GM18861 (cell line): ENCODE measurements around the gene IGF2R.
"Not testable (repeated sequence)": the region's sequence is repeated elsewhere in the genome, so short reads cannot be mapped to it uniquely, and the experiment has no call there.

Experiments
- ATAC-seq: cut with Tn5 transposase; IDR thresholded peaks from one replicate; pipeline ENCODE4 v1.9.1; 2021; ENCODE audit not compliant: unreplicated experiment

Gene IGF2R

DNA sequence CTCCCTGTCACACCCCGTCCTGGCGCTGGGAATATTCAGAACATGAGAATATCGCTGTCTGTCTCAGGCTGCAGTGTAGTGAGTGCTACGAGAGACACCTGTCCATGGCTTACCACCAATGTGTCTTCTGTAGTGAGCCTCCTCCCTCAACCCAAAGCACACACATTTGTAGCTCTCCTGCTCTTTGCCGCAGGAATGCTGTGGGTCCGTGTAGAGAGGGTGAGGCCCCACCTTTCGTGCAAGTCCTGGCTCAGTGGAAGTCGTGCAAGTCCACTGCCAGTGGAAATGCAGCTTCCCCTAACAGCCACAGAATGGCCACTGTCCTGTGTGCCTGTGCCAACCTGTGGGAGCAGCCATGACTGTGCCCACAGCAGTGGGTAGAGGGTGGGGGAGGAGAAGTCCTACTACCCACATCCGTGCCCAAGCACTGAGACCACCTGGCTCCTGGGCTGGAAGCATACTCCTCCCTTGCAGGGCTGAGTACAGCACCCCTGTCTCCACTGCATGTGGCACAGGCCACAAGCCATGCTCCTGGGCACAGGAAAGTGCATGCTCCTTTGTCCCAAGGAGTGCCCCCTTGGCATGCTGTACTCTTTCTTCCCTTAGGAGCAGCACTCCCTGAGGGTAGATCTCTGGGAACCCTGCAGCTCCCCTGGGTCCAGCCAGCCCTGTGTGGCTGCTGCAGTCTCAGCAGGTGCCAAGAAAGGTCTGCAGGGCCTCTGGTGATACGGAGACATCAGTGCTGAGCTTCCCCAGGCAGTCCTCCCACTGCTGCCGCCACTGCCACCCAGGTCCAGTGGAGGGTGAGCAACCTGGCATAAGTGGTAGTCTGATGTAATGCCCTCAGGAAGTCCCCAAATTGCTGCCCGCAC, 28.0 kb downstream of the IGF2R start:
- no peak for ATAC-seq

DNA sequence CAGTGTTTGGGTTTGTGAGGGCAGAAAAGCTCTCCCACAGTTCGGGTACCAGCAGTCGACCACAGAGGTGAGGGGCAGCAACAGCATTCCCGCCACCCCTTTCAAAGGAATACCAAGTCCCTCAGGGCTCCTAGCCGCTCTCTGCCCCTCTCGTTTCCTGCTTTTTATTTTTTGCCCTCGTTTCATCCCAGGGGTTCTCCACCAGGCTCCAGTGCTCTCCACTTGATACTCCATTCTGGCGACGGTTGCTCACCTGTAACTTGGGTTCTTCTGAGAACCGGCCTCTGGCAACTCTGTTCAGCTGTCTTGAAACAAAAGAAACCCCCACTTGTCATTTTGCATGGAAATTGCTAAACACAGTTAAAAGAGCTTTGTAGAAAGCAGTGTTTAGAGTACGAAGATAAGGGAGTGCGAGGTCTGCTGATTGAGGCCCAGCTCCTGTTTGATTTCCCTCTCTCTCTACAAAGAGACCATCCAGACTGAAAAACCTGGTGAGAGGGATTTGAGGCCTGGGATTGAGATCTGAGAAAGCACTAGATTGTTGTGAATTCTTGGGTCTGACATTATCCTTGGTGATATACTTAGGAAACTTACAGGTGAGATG, 28.7 kb downstream of the IGF2R start:
- ATAC-seq, result no peak

DNA sequence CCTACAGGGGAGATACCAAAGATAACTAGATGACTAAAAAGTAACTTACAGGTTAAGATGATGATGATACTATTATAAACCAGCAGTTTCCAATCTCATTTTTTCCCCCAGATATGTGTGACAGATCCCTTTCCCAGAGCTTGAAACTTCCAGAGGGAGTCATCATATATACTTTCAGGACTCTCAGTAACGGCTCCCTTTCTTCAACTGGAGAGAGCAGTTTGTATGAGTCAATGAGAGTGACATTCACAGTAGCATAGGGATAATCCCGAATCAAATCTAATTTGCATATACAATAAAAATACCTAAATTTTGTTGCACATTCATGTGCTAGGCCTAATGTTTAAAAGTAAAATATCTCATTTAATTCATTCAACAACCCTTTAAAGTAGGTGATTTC, 29.7 kb downstream of the IGF2R start:
- no peak for ATAC-seq

DNA sequence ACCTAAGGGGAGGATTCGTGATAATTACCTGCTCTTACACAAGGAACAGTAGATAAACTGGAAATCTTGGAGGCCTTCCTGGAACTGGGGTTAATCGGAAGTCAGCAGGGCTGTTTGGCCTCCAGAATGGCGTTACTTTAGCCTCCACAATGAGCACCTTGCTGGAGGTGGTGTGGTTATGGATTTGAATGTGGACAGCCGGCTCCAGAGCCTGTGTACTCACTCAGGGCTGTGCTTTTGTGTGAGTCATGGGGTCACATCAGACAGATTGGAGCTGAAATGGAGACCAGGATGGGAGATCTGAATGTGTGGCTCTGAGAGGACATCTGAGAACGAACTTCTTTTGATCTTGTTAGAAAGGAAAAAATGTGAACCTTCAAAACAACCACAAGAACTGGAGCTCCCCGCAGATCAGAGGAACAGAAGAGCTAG, 30.4 kb downstream of the IGF2R start:
- ATAC-seq, result no peak

DNA sequence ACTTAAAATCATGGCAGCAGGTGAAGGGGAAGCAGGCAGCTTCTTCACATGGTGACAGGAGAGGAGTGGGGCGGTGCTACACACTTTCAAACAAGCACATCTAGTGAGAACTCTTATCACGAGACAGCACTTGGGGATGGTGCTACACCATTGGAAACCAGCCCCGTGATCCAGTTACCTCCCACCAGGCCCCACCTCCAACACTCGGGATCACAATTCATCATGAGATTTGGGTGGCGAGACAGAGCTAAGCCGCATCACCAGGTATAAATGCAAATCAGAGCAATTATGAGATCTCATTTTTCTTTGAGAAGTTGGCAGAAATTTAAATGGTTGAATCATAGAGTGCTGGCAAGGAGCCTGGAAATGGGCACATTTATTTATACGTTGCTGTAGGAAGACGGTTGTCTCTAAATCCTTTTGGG, 31.4 kb downstream of the IGF2R start:
- no peak for ATAC-seq

DNA sequence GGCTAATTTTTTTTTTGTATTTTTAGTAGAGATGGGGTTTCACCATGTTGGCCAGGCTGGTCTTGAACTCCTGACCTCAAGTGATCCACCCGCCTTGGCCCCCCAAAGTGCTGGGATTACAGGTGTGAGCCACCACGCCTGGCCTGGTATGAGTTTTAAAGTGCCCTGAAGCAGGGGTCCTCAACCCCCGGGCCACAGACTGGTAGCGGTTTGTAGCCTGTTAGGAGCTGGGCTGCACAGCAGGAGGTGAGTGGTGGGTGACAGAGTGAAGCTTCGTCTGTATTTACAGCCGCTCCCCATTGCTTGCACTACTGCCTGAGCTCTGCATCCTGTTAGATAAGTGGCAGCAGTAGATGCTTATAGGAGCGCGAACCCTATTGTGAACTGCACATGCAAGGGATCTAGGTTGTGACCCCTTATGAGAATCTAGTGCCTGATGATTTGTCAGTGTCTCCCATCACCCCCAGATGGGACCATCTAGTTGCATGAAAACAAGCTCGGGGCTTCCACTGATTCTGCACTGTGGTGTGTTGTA, 32.1 kb downstream of the IGF2R start:
- not testable (repeated sequence) for ATAC-seq

DNA sequence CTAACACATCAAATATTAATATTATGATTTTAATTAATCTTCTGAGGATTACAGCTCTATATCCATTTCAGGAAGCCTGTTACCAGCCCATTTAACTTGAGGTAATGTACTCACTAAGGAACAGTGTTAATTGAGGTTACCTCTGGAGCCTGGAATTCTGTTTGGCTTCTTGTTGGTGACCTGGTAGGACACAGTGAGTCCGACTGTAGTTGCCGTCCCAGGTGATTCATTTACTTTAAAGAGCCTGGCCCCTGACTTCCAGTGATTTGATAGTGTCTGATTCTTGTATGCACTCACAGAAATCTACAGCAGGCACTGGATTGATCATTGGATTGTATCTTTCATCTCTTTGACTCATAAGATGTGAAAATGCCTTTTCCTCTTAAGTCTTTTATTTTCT, 34.0 kb downstream of the IGF2R start:
- ATAC-seq, result no peak

DNA sequence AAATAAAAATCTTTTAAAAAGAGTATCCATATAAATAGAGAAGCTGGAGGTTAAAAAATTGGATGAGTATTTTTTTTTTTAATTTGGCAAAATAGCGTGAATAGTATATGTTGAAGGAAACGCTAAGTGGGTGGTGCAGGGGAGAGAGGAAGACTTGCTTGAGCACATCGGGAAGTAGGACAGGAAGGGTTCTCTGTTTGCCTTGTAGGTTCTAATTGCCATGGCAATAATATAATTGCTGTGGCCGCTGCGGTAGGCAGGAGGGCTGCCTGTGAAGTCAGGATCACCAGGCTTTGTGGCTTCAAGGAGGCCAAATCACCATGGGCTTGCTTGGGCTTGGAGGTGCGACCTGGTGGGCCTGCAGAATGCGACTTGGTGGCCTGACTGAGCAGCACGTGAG, 35.1 kb downstream of the IGF2R start:
- ATAC-seq, result no peak

DNA sequence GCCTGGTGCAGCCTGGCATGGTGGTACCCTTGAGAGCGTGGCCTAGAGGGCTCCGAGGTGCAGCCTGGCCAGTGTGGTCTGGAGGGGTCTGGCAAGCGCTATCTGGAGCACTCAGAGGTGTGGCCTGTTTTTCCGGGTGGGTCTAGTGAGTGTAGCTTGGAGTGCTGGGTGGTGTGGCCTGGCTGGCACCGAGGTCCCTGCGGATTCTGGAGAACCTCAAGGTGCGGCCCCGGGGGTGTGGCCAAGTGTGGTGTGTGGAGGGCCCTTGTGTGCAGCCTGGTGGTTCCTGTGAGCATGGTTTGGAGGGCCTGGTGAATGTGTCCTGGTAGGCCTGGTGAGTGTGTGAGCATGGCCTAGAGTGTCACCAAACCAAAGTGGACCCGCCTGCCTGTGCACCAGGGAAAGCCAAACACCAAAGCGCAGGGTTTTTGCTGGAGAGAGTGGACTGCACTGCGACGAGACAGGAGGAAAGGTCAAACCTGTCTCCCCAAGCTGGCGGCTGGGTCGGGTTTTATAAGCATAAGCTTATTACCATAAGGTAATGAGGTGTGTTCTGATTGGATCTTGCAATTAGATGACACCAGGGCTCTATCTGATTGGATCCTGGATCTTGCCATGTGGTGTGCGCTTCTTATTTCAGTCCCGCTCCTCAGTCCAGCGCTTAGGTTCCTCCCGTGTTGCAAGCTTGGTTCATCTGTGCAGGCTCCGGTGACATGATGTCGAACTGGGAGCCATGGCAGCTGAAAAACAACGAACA, 35.7 kb downstream of the IGF2R start:
- no peak for ATAC-seq

DNA sequence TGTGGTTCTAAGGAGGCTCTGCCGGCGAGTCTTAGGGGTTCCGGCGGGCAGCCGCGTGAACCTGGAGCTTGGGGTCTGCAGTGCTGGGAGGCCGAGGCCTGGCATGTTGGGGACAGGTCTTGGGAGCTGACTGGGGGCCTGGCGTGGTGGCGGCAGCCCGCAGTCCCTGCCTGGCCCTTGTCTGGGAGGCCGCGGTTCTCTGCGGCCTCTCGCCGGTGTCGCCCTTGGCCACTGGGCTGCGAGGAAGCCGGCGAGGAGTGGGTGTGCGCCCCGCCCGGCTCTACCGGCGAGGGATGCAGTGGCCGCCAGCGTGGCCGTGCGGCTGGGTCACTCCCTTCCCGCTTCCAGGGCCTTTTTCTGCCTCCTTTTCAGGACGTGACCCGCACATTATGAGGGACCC, 36.3 kb downstream of the IGF2R start:
- no peak for ATAC-seq

DNA sequence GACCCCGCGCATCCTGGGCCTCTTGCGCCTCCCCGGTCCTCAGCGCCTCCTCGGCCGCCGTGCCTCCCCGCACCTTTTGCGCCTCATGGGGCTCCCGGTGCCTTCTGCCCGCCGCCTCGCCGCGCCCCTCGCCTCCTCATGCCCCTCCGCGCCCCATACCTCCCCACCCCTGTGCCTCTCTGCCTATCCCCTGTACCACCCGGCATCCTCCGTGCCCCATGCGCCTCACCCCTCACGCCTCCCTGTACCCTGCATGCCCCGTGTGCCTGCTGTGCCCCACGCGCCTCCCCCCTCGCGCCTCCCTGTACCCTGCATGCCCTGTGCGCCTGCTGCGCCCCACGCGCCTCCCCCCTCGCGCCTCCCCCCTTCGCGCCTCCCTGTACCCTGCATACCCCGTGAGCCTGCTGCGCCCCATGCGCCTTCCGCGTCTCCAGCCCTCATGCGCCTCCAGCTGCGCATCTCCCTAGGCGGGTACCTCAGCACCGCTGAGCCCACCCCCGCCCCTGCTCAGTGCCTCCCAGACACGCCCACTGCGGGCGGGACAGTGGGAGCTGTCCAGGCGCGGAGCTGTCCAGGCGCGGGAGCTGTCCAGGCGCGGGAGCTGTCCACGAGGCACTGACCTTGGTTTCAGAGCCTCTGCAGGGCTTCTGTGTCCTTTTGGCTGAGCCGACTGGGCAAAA, 37.1 kb downstream of the IGF2R start:
- no peak for ATAC-seq

DNA sequence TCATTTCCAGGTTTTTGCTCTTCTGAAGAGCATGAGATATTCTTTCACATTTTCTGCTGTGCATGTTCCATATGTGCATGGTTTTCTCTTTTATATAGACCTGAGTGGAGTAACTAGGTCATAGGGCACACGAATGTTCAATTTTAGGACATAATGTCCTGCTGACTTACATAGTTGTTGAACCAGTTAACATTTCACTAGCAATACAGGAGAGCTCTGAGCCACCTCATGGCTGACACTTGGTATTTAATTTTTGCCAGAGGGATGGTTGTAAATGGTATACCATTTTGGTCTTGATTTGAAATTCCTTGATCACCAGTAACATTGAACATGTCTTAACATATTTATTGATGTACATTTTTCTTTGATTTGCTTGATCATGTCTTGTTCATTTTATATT, 38.3 kb downstream of the IGF2R start:
- ATAC-seq, result no peak

DNA sequence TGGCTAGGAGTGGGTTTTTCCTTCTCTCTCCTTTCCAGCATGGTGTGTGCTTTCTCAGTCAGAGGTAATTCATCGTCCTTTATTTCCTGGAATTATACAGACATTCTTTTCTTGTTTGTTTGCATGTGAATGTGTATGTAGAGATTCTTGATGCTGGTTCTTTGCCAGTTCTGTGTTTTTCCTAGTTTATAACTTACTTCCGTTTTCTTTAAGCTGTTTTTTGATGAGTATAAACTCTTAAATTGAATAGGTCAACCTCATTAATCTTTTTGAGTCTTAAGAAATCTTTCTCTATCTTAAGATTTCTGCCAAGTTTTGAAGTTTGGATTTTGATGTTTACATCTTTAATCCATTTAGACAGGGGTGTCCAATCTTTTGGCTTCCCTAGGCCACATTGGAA, 38.7 kb downstream of the IGF2R start:
- no peak for ATAC-seq

DNA sequence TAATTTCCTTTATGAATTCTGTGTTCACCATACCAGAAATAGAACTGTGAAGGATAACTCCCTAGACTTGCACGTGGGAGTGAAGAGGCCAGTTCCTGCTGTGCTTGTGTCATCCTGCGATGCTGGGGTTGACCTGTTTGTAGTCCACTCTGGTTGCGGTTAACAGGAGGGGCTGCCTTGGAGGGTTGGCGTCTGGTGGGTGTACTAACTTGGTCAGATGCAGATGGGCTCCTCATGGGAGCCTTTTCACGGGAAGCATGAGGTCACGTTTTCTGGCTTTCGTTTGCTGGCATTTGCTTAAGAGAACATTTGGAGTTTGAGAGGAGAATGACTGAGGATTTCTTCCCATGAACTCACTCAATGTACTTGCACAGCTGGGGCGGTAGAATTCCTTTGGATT, 41.2 kb downstream of the IGF2R start:
- no peak for ATAC-seq

DNA sequence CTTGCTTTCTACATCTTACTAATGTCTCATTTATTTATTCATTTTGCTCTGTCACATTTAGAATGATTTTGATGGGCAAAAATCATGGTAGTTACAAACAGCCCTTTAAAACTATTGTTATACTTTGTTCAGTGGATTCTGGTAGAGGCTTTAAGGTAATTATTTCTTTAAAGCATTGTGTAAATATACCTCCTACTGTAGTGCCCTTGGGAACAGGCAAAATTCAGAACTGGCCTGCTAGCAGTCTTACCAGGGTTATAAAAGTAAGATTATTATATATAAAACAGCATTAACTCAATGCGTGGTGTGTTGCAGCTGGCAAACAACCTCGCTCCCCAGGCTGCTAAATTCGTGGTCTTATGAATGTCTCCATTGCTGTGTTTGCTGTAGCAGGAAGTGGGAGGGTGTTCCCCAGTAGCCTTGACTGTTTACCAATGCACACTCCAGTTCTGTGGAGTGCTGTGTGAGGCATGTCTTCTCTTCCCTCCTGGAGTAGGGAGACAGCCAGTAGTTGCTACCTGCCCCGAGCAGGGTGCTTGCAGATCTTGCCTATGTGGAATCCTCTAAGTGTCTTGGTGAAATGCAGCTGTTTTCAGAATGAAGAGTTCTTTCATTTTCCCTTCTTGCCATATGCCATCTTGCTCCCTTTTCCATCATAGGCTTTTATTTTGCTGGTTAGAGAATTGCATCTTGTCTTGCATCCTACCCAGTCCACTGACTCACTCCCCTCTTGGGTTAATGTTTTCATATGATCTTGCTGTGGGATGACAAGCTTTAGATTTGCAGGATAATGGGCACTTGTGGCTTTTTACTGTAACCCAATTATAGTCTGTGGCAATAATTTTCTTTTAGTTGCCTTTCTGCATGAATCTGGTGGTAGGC, 45.3 kb downstream of the IGF2R start:
- no peak for ATAC-seq

DNA sequence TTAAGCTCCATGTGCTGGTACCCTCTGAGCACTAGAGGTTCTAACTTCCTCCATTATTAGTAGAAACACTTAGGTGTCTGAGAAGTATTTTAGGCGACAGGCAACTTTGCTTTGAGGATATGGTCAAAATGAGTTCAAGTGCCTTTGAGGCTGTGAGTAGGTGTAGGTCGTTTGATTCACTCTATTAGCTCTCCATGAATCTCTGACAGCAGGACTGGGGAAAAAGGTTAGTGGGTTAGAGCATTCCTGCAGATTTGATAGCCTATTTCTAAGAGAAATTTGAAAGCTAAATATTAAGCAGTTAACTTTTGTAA, 45.9 kb downstream of the IGF2R start:
- ATAC-seq, result no peak

DNA sequence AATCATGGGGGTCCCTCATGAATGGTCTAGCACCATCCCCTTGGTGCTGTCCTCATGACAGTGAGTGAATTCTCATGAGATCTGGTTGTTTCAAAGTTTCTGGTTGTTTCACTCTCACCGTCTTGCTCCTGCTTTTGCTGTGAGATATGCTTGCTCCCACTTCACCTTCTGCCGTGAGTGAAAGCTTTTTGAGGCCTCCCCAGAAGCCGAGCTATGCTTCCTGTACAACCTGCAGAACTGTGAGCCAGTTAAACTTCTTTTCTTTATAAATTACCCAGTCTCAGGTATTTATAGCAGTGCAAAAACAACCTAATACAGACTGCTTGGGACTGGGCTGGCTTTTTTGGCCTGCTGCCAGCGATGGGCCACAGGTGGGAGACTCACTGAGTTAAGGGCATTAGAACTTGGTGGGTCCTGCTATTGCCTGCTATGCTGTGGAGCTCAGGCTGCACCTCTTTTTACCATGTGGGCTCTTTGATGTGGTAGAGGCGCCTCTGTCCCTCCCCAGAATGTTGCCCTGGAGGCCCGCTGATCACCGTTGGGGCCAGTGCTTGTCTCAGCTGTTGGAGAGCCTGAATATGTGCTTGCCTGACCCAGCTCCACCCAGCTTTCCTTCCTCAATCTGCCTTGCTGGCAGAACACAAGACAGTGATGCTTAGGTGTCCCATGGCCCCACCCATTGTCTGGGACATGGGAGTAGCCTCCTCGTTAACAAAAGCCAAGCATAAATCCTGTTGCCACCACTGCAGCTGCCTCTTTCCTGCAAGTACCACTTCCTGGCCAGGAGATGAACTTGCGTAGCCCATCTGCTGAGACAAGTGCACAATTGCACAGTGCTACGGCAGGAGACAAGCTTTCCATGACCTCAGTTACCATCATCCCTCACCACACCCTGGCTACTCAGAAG, 47.1 kb downstream of the IGF2R start:
- ATAC-seq, result no peak

DNA sequence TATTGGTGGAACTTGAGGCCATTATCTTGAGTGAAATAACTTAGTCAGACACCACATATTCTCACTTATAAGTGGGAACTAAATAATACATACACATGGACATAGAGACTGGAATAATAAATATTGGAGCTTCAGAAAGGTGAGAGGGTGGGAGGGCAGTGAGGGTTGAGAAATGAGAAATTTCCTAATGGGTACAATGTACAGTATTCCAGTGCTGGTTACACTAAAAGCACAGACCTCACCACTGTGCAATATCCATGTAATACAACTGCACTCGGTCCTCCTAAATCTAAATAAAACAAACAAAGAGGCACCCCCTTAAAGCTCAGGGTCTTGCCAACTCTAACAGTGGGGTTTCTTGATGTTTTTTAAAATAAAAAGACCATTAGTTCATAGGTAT, 53.2 kb downstream of the IGF2R start:
- no peak for ATAC-seq

DNA sequence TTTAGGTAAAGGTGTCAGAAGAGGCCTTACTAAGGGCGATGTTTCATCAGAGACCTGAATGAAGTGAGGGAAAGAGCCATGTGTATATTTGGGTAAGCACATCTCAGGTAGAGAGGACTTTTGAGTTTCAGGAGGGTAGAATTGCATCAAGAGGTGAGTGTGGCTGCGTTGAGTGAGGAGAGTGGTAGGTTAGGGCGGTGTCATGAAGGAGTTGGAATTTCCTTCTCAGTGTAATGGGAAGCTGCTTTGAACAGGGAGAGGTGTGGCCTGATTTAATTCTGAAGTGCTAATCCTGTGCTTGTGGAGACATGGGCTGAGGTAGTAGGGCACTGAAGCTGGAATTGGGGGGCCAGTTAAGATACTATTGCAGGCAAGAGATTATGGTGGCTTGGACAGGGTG, 53.9 kb downstream of the IGF2R start:
- no peak for ATAC-seq
